ENCODE results near the gene UBC.

DNA sequence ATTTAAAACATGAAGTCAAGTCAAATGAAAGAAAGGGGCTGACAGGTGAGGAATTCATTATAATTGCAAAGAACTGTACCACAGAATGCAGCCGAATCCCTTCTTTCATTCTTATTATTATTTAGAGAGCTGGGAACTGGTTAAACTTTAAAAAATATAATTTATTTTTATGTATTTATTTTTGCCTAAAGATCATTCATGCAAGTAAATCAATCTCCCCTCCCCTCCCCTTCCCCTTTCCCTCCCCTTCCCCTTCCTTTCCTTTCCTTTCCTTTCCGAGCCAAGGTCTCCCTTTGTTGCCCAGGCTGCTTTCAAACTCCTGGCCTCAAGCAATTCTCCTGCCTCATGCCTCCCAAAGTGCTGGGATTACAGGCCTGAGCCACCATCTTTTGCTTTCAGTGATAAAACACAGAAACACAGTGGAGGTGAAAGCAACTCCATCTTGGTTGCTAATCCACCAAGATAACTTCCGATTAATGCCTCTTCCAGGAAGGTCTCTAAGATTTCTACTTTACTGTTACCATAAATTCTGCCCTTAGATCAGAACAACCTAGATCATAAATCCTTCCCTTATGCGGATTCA, 6.0 kb upstream of the UBC start:
- TF ChIP-seq POLR2AphosphoS5 (IDR thresholded peaks at IDR 0.05; ENCODE audit: borderline replicate concordance, low read depth, low read length), result no peak
- TF ChIP-seq FOXP2 (optimal IDR thresholded peaks at IDR 0.05; ENCODE audit: control extremely low read depth, extremely low read length, insufficient read depth), result no peak
